ENCODE results near the gene ABHD16A.

DNA sequence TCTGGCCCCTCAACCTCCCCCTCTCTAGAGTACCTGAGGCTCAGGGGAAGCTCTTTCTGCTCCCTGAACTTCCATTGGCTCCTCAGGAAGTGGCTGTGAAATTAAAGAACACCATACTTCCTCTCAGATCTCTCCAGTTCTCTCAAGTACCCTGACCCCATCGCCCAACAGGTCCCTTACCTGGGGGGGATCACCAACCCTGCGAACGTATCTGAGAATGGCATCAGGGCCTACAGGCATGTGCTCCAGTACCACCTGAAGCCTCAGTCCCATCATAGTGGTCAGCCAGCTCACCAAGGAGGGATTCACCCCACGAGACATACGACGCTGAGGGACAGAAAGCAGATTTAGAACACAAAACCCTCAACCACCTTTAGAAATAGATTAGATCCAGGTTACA lies 62.5 kb downstream of the ABHD16A start:
- TF ChIP-seq POLR2AphosphoS5 (IDR thresholded peaks at IDR 0.05; ENCODE audit: insufficient read depth, low read depth, low read length) (no peak), POLR2A (IDR thresholded peaks at IDR 0.05; ENCODE audit: low read depth, low read length) (no peak), EZH2 (IDR thresholded peaks at IDR 0.05; ENCODE audit: borderline replicate concordance, low read depth, low read length, severe bottlenecking) (no peak), FOS (IDR thresholded peaks at IDR 0.05; ENCODE audit: borderline replicate concordance, insufficient read depth, low read length) (no peak), MYC (IDR thresholded peaks at IDR 0.05; ENCODE audit: low read depth, low read length) (no peak)
- TF ChIP-seq, protein P1, sequence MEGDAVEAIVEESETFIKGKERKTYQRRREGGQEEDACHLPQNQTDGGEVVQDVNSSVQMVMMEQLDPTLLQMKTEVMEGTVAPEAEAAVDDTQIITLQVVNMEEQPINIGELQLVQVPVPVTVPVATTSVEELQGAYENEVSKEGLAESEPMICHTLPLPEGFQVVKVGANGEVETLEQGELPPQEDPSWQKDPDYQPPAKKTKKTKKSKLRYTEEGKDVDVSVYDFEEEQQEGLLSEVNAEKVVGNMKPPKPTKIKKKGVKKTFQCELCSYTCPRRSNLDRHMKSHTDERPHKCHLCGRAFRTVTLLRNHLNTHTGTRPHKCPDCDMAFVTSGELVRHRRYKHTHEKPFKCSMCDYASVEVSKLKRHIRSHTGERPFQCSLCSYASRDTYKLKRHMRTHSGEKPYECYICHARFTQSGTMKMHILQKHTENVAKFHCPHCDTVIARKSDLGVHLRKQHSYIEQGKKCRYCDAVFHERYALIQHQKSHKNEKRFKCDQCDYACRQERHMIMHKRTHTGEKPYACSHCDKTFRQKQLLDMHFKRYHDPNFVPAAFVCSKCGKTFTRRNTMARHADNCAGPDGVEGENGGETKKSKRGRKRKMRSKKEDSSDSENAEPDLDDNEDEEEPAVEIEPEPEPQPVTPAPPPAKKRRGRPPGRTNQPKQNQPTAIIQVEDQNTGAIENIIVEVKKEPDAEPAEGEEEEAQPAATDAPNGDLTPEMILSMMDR (IDR thresholded peaks at IDR 0.05; ENCODE audit: extremely low read depth in 1 of 2, insufficient read depth in 1 of 2, low read depth in 1 of 2, low read length in 2 of 2), result no peak
- TF ChIP-seq, protein P2, sequence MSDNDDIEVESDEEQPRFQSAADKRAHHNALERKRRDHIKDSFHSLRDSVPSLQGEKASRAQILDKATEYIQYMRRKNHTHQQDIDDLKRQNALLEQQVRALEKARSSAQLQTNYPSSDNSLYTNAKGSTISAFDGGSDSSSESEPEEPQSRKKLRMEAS (IDR thresholded peaks at IDR 0.05; ENCODE audit: insufficient read depth, insufficient read length), result no peak
